ENCODE measurements around the gene IFI27L2. TPM values are rescaled to one million over a fixed set of nuclear protein-coding genes. Genes with fewer than 3 reads are reported as not detected.

The IFI27L2 gene
- total and polyA plus RNA-seq, 2 of the 8 experiments (the other 6 are each of a cell fraction or from before 2014, with no cell fraction given): 14.0 to 69.6 TPM

DNA sequence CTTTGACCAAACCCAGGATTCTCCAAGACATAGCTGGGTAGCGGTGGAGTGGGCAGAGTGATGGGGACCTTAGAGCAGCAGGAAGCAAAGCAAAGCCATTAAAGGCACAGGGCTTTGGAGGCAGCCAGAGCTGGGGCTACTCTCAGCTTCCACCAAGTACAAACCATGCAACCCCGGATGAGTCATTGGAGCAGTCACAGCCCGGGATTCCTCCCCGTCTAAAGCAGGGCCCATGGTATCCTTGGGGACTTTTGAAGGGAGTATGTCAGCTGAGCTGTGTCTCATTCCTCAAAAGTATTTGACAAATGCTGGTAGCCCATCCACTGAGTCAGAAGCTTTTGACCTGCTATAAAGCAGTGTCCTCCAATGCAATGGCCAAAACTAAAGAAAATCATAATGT lies 28.6 kb downstream of the IFI27L2 start:
- Histone ChIP-seq H3K14ac (ENCODE audit: insufficient read length) (no peak overlapping the region), H2BK12ac (ENCODE audit: low read depth, low read length) (no peak overlapping the region), H3K9me3 (ENCODE audit: insufficient read depth in 2 of 2, low read depth in 1 of 2, low read length in 1 of 2) (no peaks in the 10 kb centered on the region), H4K20me1 (replicated peaks in 1 of 2; ENCODE audit: control insufficient read depth in 1 of 2, insufficient read depth in 2 of 2, low read length in 2 of 2) (no peaks in the 10 kb centered on the region), H3K18ac (ENCODE audit: extremely low read depth, low read length) (no peak overlapping the region), H2BK5ac (ENCODE audit: low read depth, low read length) (no peak overlapping the region), H4K91ac (replicated peaks; ENCODE audit: insufficient read length, low read length) (no peak overlapping the region), H4K8ac (ENCODE audit: extremely low read depth, insufficient read depth, low read length) (no peak overlapping the region), H3K4me3 (ENCODE audit: extremely low read depth in 1 of 4, insufficient read depth in 2 of 4, low read depth in 3 of 4, low read length in 4 of 4) (no peak overlapping the region), H3K23ac (ENCODE audit: insufficient read length) (no peak overlapping the region), H3K23me2 (ENCODE audit: low read depth, low read length) (no peaks in the 10 kb centered on the region), H2AK5ac (ENCODE audit: low read depth, low read length) (no peak overlapping the region), H3K9ac (replicated peaks in 1 of 4; ENCODE audit: extremely low read depth in 1 of 4, low read depth in 3 of 4, low read length in 3 of 4) (no peak overlapping the region), H3K79me2 (ENCODE audit: control insufficient read depth in 1 of 2, insufficient read depth in 2 of 2, low read length in 2 of 2) (no peaks in the 10 kb centered on the region), H3K36me3 (ENCODE audit: control insufficient read depth in 2 of 4, insufficient read depth in 4 of 4, low read length in 3 of 4) (no peaks in the 10 kb centered on the region; a peak in 1 of 8 replicates), H2AFZ (ENCODE audit: low read length) (no peak overlapping the region), H2BK15ac (ENCODE audit: low read length) (no peak overlapping the region), H3K27me3 (replicated peaks in 1 of 4; ENCODE audit: control insufficient read depth in 3 of 4, extremely low read depth in 1 of 4, insufficient read depth in 3 of 4, low read length in 3 of 4) (no peaks in the 10 kb centered on the region), H3K4me2 (ENCODE audit: insufficient read depth in 1 of 2, low read depth in 2 of 2, low read length in 2 of 2) (no peak overlapping the region), H2BK120ac (replicated peaks; ENCODE audit: low read depth, low read length) (no peak overlapping the region), H3K4ac (replicated peaks; ENCODE audit: insufficient read length, low read depth, low read length) (no peak overlapping the region), H4K5ac (ENCODE audit: insufficient read length, low read depth, low read length) (no peak overlapping the region), H2BK20ac (ENCODE audit: low read length) (no peak overlapping the region), H3K56ac (replicated peaks; ENCODE audit: insufficient read length, low read depth, low read length) (no peak overlapping the region), H3K27ac (ENCODE audit: low read depth, low read length) (no peak overlapping the region), H3K79me1 (ENCODE audit: low read depth, low read length) (no peaks in the 10 kb centered on the region), H3K4me1 (replicated peaks in 1 of 4; ENCODE audit: control insufficient read depth in 3 of 4, insufficient read depth in 4 of 4, low read length in 3 of 4) (no peaks in the 10 kb centered on the region)
- POLR2A ChIA-PET (ENCODE audit: partially characterized antibody): interaction anchor here (1.2 kb wide), 1 partner anchor 28 kb away, joined by 4 read pairs; no protein-coding TSS in a partner anchor
- no peak for DNase-seq (ENCODE audit: low read depth in 1 of 2, low spot score in 2 of 2)
- WGBS, 2 experiments (ENCODE audit: extremely low coverage in 1 of 2, insufficient coverage in 1 of 2, insufficient read length in 1 of 2, insufficient replicate concordance in 2 of 2, low coverage in 1 of 2, low lambda C conversion rate in 2 of 2, missing lambda C conversion rate in 1 of 2): 93% methylated on average over 4 of the region's 4 CpGs; no CpG with 5 or more reads in 1 of the 2 experiments
- FAIRE-seq: no peak
- CTCF ChIA-PET (ENCODE audit: partially characterized antibody): interaction anchor here (1.1 to 1.8 kb wide), 3 partner anchors 10 to 83 kb away, joined by 4 to 6 read pairs (median 5); partner anchors contain the start of gene IFI27
- TF ChIP-seq RAD21 (IDR thresholded peaks at IDR 0.05 in 1 of 2, conservative IDR thresholded peaks at IDR 0.05 in 1 of 2; ENCODE audit: low read depth in 2 of 2, low read length in 2 of 2): no peak
- no peak for TF ChIP-seq CEBPB (IDR thresholded peaks at IDR 0.05; ENCODE audit: low read depth, low read length)
- TF ChIP-seq, protein P1, sequence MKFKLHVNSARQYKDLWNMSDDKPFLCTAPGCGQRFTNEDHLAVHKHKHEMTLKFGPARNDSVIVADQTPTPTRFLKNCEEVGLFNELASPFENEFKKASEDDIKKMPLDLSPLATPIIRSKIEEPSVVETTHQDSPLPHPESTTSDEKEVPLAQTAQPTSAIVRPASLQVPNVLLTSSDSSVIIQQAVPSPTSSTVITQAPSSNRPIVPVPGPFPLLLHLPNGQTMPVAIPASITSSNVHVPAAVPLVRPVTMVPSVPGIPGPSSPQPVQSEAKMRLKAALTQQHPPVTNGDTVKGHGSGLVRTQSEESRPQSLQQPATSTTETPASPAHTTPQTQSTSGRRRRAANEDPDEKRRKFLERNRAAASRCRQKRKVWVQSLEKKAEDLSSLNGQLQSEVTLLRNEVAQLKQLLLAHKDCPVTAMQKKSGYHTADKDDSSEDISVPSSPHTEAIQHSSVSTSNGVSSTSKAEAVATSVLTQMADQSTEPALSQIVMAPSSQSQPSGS (IDR thresholded peaks at IDR 0.05; ENCODE audit: low read length): no peak
- no peak for TF ChIP-seq FOSL1 (IDR thresholded peaks at IDR 0.05; ENCODE audit: insufficient read depth, low read depth, low read length)
- TF ChIP-seq SP4 (IDR thresholded peaks at IDR 0.05; ENCODE audit: low read length): no peak
- no peak for TF ChIP-seq BRCA1 (IDR thresholded peaks at IDR 0.05; ENCODE audit: low read depth, low read length)
- TF ChIP-seq, protein P2, sequence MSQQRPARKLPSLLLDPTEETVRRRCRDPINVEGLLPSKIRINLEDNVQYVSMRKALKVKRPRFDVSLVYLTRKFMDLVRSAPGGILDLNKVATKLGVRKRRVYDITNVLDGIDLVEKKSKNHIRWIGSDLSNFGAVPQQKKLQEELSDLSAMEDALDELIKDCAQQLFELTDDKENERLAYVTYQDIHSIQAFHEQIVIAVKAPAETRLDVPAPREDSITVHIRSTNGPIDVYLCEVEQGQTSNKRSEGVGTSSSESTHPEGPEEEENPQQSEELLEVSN (IDR thresholded peaks at IDR 0.05): no peak
- no peak for TF ChIP-seq HDAC2 (IDR thresholded peaks at IDR 0.05; ENCODE audit: borderline replicate concordance in 1 of 2, low read depth in 2 of 2, low read length in 2 of 2)
- TF ChIP-seq CREB1 (IDR thresholded peaks at IDR 0.05): no peak
- no peak for TF ChIP-seq EZH2 (IDR thresholded peaks at IDR 0.05; ENCODE audit: low read depth, low read length, severe bottlenecking)
- TF ChIP-seq SUZ12 (IDR thresholded peaks at IDR 0.05; ENCODE audit: low read length): no peak
- TF ChIP-seq CBX5 (IDR thresholded peaks at IDR 0.05; ENCODE audit: low read depth, low read length): no peak
